Measurements from ENCODE around the gene SLC9B2.

The SLC9B2 gene

DNA sequence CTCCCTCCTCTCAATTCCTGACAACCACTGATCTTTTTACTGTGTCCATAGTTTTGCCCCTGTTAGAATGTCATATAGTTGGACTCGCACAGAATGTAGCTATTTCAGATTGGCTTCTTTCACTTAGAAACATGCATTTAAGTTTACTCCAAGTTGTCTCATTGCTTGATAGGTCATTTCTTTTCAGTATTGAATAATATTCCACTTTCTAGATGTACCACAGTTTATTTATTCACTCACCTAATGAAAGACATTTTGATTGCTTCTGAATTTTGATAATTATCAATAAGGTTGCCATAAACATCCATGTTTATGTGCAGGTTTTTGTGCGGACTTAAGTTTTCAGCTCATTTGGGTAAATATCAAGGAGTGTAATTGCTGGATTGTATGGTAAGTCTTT is 95.6 kb downstream of the SLC9B2 start:
- no peaks in the 10 kb centered on the region for H3K27me3 ChIP-seq (ENCODE audit: control insufficient read depth, insufficient read depth, low read length)
- no peak overlapping the region for H3K9ac ChIP-seq (ENCODE audit: low read length)
- H3K36me3 ChIP-seq (ENCODE audit: control insufficient read depth, insufficient read depth, low read length) = no peaks in the 10 kb centered on the region
- H3K4me1 ChIP-seq (ENCODE audit: control insufficient read depth, insufficient read depth, low read length) = no peaks in the 10 kb centered on the region
- no peak overlapping the region for H3K4me3 ChIP-seq (ENCODE audit: low read depth, low read length)
- no peak overlapping the region for H3K27ac ChIP-seq (ENCODE audit: low read depth, low read length)
- no peaks in the 10 kb centered on the region for H3K9me3 ChIP-seq (ENCODE audit: control insufficient read depth, insufficient read depth, low read depth, low read length)
